ENCODE data around the gene BBS4.

DNA sequence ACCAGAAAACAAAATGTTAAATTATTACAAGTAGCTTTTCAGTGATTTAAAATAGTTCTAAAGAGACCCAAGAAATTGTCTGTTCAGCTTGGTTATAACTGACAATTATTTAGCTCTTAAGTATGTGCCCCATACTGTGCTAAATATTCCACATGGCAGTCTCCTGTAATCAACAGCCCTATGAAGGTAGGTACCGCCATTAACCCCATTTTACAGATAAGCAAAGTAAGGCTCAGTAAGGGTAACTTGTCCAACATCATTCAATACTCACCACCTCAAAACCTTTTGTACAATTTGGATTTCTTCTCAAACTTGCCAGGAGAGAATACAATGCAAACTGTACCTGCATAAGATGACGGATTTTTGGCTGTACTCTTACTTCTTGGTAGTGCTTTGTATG, 63.7 kb downstream of the BBS4 start:
- TF ChIP-seq, protein P1, sequence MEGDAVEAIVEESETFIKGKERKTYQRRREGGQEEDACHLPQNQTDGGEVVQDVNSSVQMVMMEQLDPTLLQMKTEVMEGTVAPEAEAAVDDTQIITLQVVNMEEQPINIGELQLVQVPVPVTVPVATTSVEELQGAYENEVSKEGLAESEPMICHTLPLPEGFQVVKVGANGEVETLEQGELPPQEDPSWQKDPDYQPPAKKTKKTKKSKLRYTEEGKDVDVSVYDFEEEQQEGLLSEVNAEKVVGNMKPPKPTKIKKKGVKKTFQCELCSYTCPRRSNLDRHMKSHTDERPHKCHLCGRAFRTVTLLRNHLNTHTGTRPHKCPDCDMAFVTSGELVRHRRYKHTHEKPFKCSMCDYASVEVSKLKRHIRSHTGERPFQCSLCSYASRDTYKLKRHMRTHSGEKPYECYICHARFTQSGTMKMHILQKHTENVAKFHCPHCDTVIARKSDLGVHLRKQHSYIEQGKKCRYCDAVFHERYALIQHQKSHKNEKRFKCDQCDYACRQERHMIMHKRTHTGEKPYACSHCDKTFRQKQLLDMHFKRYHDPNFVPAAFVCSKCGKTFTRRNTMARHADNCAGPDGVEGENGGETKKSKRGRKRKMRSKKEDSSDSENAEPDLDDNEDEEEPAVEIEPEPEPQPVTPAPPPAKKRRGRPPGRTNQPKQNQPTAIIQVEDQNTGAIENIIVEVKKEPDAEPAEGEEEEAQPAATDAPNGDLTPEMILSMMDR (IDR thresholded peaks at IDR 0.05; ENCODE audit: low read depth, low read length, poor library complexity, severe bottlenecking) = no peak
- no peak for TF ChIP-seq EZH2phosphoT487 (IDR thresholded peaks at IDR 0.05; ENCODE audit: borderline replicate concordance, low read length)

Data from DOHH2 (cell line).